ENCODE measurements around the gene CCDC102A.

DNA sequence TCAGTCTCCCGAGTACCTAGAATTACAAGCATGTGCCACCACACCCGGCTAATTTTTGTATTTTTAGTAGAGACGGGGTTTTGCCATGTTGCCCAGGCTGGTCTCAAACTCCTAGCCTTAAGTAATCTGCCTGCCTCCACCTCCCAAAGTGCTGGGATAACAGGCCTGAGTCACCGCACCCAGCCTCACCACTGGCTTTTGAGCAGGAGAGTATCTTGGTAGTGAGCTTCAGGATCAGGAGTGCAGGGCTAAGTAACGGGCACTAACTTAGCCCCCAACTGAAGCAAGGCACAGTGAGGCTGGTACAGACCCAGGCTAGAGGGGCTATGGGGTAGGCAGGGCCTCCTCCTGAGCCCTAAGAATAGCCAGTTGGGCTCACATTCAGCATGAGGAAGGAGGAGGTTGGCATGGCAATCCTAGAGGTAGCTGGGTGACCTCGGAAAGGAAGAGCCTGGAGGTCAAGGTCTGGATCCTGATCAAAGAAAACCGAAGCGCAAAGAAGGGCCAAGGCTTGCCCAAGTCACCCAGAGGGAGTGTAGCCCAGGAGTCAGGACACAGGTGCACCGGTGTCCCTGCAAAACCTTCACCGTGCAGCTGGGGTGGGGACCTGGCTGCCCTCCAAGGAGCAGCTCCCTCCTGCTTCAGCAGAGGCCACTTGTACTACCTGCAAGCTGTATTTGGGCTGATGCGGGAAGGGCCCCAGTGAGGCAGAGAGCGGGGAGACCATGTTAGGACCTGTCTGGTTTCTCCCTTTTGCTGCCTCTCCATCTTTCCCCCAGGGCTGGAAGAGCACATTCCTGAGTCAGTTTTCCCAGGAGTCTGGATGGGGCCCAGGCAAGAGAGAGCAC, 4.8 kb upstream of the CCDC102A start:
- TF ChIP-seq, protein P1, sequence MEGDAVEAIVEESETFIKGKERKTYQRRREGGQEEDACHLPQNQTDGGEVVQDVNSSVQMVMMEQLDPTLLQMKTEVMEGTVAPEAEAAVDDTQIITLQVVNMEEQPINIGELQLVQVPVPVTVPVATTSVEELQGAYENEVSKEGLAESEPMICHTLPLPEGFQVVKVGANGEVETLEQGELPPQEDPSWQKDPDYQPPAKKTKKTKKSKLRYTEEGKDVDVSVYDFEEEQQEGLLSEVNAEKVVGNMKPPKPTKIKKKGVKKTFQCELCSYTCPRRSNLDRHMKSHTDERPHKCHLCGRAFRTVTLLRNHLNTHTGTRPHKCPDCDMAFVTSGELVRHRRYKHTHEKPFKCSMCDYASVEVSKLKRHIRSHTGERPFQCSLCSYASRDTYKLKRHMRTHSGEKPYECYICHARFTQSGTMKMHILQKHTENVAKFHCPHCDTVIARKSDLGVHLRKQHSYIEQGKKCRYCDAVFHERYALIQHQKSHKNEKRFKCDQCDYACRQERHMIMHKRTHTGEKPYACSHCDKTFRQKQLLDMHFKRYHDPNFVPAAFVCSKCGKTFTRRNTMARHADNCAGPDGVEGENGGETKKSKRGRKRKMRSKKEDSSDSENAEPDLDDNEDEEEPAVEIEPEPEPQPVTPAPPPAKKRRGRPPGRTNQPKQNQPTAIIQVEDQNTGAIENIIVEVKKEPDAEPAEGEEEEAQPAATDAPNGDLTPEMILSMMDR (conservative IDR thresholded peaks at IDR 0.05) = no peak
- no peak for TF ChIP-seq EZH2 (IDR thresholded peaks at IDR 0.05; ENCODE audit: low read depth)
